NCI-H82 (cell line): ENCODE measurements around the gene SYNGR4.
"Not testable (repeated sequence)": the region's sequence is repeated elsewhere in the genome, so short reads cannot be mapped to it uniquely, and the experiment has no call there.

ENCODE experiments used
- DNase-seq: peaks from one replicate; lab custom pipeline; 2025; lab: John Stamatoyannopoulos, UW

The SYNGR4 gene

GRCh38 chr19:48363810-48364597 lies at the start of gene SYNGR4, which contains the start of gene TMEM143:
TSS of gene SYNGR4 (plus strand) at chr19:48364367. CDS start at chr19:48365843, 1,476 bp downstream.
TSS of gene TMEM143 (minus strand) at chr19:48363940. CDS start at chr19:48363920, 20 bp downstream.
- DNase-seq = peak; percentile 100

GRCh38 chr19:48315712-48316111 lies 48.5 kb upstream of the SYNGR4 start:
- DNase-seq = no peak

GRCh38 chr19:48317708-48317960 lies 46.5 kb upstream of the SYNGR4 start:
- DNase-seq = not testable (repeated sequence)

- no peak for DNase-seq
Observed at GRCh38 chr19:48318286-48318987, 45.7 kb upstream of the SYNGR4 start.

GRCh38 chr19:48319647-48320541 lies 44.3 kb upstream of the SYNGR4 start:
- DNase-seq = peak; percentile 93

GRCh38 chr19:48321372-48321621 lies 42.9 kb upstream of the SYNGR4 start:
- DNase-seq = peak; percentile 99

GRCh38 chr19:48321622-48322591 lies 42.3 kb upstream of the SYNGR4 start:
- DNase-seq = peak; percentile 99

GRCh38 chr19:48325265-48325910 lies 38.8 kb upstream of the SYNGR4 start, which contains the start of gene EMP3:
TSS of gene EMP3 (plus strand) at chr19:48325552. CDS start at chr19:48326845, 1,293 bp downstream.
- DNase-seq = peak; percentile 88

GRCh38 chr19:48329167-48329891 lies 34.8 kb upstream of the SYNGR4 start:
- DNase-seq = peak; percentile 65

GRCh38 chr19:48330012-48330681 lies 34.0 kb upstream of the SYNGR4 start:
- DNase-seq = peak; percentile 97

GRCh38 chr19:48332351-48332661 lies 31.9 kb upstream of the SYNGR4 start:
- no peak for DNase-seq

GRCh38 chr19:48332662-48333466 lies 31.3 kb upstream of the SYNGR4 start:
- peak; percentile 100 for DNase-seq

- peak; percentile 97 for DNase-seq
Observed at GRCh38 chr19:48333467-48334384, 30.4 kb upstream of the SYNGR4 start.

- DNase-seq = no peak
Observed at GRCh38 chr19:48338253-48338755, 25.9 kb upstream of the SYNGR4 start.

- DNase-seq = peak; percentile 33
Observed at GRCh38 chr19:48338802-48339503, 25.2 kb upstream of the SYNGR4 start.

GRCh38 chr19:48340995-48341394 lies 23.2 kb upstream of the SYNGR4 start:
- DNase-seq = peak; percentile 24
